ENCODE measurements around the gene CAB39L.

GRCh38 chr13:49308921-49309408 is 134.9 kb downstream of the CAB39L start:
- no peak for TF ChIP-seq CTCF (IDR thresholded peaks at IDR 0.05; ENCODE audit: low read depth, low read length, missing input control)
- no peak for TF ChIP-seq ATF3 (IDR thresholded peaks at IDR 0.05)
- peak; percentile 41 to 67 for TF ChIP-seq HNF4A (conservative IDR thresholded peaks at IDR 0.05)
- TF ChIP-seq FOXA1 (IDR thresholded peaks at IDR 0.05), result no peak
- TF ChIP-seq REST (IDR thresholded peaks at IDR 0.05), result peak; percentile 39
- TF ChIP-seq YY1 (IDR thresholded peaks at IDR 0.05), result no peak

Data from liver (tissue), 3 donors.